GM10266 (cell line): ENCODE data around the gene USP48.

Experiments used
- DNase-seq: peaks from one replicate; pipeline ENCODE4 v3.0.0; 2012; ENCODE audit errors: extremely low spot score
- TF ChIP-seq, protein P1 (sequence below): IDR thresholded peaks from 2 replicates; pipeline ENCODE4 v1.5.1; 2012; ENCODE audit warnings: mild to moderate bottlenecking, low read depth; ENCODE audit not compliant: control insufficient read depth, insufficient read depth; ENCODE audit errors: missing control alignments

USP48 gene

GRCh38 chr1:21749859-21750468 lies 33.0 kb downstream of the USP48 start:
- DNase-seq: no peak
- TF ChIP-seq, protein P1, sequence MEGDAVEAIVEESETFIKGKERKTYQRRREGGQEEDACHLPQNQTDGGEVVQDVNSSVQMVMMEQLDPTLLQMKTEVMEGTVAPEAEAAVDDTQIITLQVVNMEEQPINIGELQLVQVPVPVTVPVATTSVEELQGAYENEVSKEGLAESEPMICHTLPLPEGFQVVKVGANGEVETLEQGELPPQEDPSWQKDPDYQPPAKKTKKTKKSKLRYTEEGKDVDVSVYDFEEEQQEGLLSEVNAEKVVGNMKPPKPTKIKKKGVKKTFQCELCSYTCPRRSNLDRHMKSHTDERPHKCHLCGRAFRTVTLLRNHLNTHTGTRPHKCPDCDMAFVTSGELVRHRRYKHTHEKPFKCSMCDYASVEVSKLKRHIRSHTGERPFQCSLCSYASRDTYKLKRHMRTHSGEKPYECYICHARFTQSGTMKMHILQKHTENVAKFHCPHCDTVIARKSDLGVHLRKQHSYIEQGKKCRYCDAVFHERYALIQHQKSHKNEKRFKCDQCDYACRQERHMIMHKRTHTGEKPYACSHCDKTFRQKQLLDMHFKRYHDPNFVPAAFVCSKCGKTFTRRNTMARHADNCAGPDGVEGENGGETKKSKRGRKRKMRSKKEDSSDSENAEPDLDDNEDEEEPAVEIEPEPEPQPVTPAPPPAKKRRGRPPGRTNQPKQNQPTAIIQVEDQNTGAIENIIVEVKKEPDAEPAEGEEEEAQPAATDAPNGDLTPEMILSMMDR: no peak

DNA sequence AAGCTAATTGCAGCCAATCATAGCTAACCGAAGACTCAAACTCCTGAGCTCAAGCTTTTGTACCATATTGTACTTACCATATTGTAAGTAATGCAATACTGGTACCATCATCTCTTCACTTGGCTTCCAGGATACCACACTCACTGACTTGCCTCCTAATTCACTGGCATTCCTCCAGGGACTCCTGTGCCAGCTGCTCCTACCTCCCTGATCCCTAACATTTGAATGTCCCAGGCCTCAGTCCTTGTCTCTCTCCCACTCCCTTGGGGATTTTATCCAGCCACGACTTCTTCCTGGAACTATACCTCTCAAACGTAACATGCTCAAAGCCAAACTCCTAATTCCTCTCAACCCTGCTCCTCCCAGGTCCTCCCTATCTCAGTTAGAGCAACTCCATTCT lies 33.8 kb downstream of the USP48 start:
- no peak for DNase-seq
- TF ChIP-seq, protein P1: no peak

DNA sequence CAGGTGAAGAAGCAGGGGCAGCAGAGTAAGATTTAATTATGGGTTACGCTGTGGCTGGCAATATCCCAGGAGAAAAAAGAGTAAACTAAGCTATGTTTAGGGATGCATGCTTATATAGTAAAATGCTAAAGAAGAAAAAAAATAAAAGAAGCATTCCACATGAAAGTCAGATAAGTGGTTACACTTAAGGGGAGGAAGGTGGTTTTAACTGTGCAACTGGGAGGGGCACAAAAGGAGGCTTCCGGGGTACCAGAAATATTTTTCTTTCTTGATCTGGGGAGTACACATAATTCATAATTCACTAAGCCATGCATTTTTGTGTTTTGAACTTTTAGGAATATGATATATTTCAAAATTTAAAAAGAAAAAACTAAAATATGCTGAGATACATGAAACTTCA lies 39.5 kb downstream of the USP48 start:
- DNase-seq: no peak
- TF ChIP-seq, protein P1: no peak

- TF ChIP-seq, protein P1: no peak
Measured at GRCh38 chr1:21742578-21742977, 40.4 kb downstream of the USP48 start.

GRCh38 chr1:21741206-21741605 lies 41.7 kb downstream of the USP48 start:
- TF ChIP-seq, protein P1: no peak

More at GRCh38 chr1:21742578-21742977, 40.4 kb downstream of the USP48 start:
- DNase-seq: no peak

GRCh38 chr1:21736876-21737275 lies 46.1 kb downstream of the USP48 start:
- DNase-seq: no peak
- TF ChIP-seq, protein P1: no peak

More at GRCh38 chr1:21741206-21741605, 41.7 kb downstream of the USP48 start:
- DNase-seq: no peak

- DNase-seq: no peak
- TF ChIP-seq, protein P1: no peak
Measured at GRCh38 chr1:21736011-21736410, 46.9 kb downstream of the USP48 start.
